ENCODE results near the gene CHST15.
A peak's percentile ranks its signal among the peaks of the same experiment; 100 is the strongest.

Gene CHST15

DNA sequence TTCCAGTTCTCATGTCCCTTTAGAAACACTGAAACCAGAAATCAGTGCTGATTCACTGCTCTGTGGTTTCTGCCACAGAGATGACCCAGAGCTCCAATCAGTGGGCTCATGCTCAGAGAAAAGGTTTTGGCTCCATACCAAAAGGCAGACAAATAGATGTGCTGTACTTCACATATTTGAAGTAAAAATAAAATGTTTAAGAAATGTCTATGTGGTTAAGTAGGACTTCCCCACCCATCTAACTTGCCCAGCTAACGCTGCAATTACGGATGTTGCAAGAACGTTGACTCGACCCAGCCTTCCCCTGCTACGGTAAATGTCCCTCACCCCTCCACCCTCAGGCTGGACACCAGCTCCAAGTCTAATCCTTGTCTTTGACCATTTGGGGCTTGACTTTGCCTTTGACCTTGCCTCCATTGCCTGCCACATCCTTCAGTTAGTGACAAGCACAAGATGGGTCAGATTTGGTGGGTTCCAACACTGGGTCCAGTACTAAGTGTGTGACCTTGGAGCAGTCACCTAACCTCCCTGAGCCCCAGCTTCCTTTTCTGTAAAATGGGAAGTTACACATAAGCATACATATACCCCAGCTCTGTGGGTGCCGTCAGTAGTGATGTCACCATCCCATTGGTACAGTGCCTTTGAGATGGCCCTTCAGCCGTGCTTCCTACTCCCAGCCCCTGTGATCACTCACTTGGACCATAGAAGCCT, 95.8 kb downstream of the CHST15 start:
- H3K4me1 ChIP-seq (ENCODE audit: control insufficient read depth, insufficient read depth, low read length): peaks cover 22% of the 10 kb centered on the region
- no peak overlapping the region for H3K9ac ChIP-seq (ENCODE audit: low read length)
- H3K9me3 ChIP-seq (ENCODE audit: control insufficient read depth, low read length): no peaks in the 10 kb centered on the region
- no peak overlapping the region for H3K4me3 ChIP-seq (ENCODE audit: low read length)
- peaks cover 22% of the 10 kb centered on the region for H3K27me3 ChIP-seq (ENCODE audit: control insufficient read depth, insufficient read depth, low read length)
- H3K36me3 ChIP-seq (ENCODE audit: control insufficient read depth, insufficient read depth, low read length): no peaks in the 10 kb centered on the region

DNA sequence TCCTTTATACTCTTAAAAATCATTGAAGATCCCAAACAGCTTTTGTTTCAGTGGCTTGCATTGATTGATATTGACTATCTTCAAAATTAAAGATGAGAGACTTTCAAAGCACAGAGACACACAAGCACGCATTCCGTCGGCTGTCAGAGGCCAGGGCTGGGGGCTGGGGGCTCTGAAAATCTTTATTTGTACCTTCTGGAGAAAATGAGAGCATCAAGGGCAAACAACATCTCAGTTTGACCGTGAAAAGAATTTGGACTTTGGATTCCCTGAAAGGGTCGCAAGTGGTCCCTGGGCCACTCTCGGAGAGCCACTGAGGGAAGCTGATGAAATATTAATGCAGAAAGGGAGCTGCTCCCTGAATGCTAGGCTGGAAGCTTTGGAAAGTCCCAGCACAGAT, 96.4 kb downstream of the CHST15 start:
- Histone ChIP-seq H3K9ac (ENCODE audit: low read length) (no peak overlapping the region), H3K4me1 (ENCODE audit: control insufficient read depth, insufficient read depth, low read length) (peaks cover 22% of the 10 kb centered on the region), H3K36me3 (ENCODE audit: control insufficient read depth, insufficient read depth, low read length) (no peaks in the 10 kb centered on the region), H3K9me3 (ENCODE audit: control insufficient read depth, low read length) (no peaks in the 10 kb centered on the region), H3K27me3 (ENCODE audit: control insufficient read depth, insufficient read depth, low read length) (peaks cover 25% of the 10 kb centered on the region), H3K4me3 (ENCODE audit: low read length) (no peak overlapping the region)

GRCh38 chr10:123996302-123996701, 97.1 kb downstream of the CHST15 start:
- Histone ChIP-seq H3K9ac (ENCODE audit: low read length) (no peak overlapping the region), H3K27me3 (ENCODE audit: control insufficient read depth, insufficient read depth, low read length) (peaks cover 31% of the 10 kb centered on the region), H3K4me1 (ENCODE audit: control insufficient read depth, insufficient read depth, low read length) (peaks cover 22% of the 10 kb centered on the region), H3K36me3 (ENCODE audit: control insufficient read depth, insufficient read depth, low read length) (no peaks in the 10 kb centered on the region), H3K9me3 (ENCODE audit: control insufficient read depth, low read length) (no peaks in the 10 kb centered on the region), H3K4me3 (ENCODE audit: low read length) (no peak overlapping the region)

DNA sequence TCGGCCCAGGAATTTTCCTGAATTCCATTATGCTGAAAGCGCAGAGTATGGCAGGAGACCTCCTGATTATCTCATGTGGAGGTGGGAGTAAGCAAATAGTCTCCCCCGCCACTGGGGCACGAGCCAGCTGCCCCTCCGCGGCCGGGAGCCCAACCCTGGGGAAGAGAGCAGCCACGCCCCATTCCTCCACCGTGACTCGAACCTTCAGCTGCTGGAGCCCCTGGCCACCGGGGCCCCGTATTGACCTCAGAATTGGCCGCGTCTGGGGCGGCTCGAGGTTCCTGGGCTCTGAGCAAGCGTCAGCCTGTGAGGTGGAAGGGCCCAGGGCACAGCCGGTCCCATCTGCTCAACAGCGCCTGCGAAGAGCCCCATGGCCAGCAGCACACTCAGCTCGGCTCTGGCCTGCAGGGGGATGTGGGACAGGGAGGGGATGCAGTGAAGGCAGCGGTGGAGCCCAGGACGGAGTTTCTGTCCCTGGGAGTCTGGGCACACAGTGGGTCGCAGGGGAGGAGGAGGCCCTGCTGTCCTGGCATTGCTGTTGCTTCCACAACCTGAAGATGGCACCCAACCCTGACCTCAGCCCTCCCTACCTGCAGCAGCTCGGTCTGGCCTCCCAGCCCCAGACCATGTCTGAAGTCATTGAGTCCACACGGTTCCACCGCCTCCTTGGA, 97.8 kb downstream of the CHST15 start:
- H3K36me3 ChIP-seq (ENCODE audit: control insufficient read depth, insufficient read depth, low read length): no peaks in the 10 kb centered on the region
- no peaks in the 10 kb centered on the region for H3K9me3 ChIP-seq (ENCODE audit: control insufficient read depth, low read length)
- no peak overlapping the region for H3K4me3 ChIP-seq (ENCODE audit: low read length)
- peaks cover 22% of the 10 kb centered on the region for H3K4me1 ChIP-seq (ENCODE audit: control insufficient read depth, insufficient read depth, low read length)
- peak overlapping the region; percentile 26 for H3K9ac ChIP-seq (ENCODE audit: low read length)
- peaks cover 38% of the 10 kb centered on the region for H3K27me3 ChIP-seq (ENCODE audit: control insufficient read depth, insufficient read depth, low read length)

- no peaks in the 10 kb centered on the region for H3K9me3 ChIP-seq (ENCODE audit: control insufficient read depth, low read length)
- no peaks in the 10 kb centered on the region for H3K36me3 ChIP-seq (ENCODE audit: control insufficient read depth, insufficient read depth, low read length)
- peaks cover 22% of the 10 kb centered on the region for H3K4me1 ChIP-seq (ENCODE audit: control insufficient read depth, insufficient read depth, low read length)
- peak overlapping the region; percentile 26 for H3K9ac ChIP-seq (ENCODE audit: low read length)
- peaks cover 43% of the 10 kb centered on the region for H3K27me3 ChIP-seq (ENCODE audit: control insufficient read depth, insufficient read depth, low read length)
- H3K4me3 ChIP-seq (ENCODE audit: low read length): no peak overlapping the region
Measured at GRCh38 chr10:123995082-123995460, 98.3 kb downstream of the CHST15 start.

DNA sequence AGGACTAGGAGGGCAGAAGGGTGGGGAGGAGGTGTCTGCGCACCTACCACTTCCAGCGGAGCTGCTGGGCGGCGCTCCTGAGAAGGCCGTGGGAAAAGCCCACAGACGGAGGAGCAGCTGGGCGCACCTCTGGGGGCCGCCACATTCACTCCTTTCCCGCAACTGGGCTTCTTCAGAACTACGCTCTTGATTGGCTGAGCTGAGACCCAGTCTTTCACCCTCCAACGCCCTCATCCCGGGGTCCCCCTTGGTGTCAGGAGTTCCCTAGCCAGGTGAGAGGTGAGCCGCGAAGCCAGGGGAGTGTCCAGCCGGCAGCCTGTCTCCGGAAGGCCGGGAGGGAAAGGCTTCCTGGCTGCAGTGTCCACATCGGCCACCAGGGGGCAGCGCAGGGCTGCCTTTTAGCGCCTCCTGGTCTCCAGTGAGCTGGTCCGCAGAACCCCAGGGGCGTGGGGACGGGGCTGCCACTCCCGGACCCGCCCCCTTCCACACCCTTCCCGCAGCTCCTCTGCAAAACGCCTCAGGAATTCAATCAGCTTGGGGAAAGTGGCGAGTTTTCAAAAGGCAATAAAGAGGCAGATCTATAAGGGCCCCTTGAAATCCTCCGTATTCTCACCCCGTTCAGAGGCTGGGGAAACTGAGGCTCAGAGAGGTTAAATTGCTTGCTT, 98.8 kb downstream of the CHST15 start:
- peaks cover 22% of the 10 kb centered on the region for H3K4me1 ChIP-seq (ENCODE audit: control insufficient read depth, insufficient read depth, low read length)
- peaks cover 44% of the 10 kb centered on the region for H3K27me3 ChIP-seq (ENCODE audit: control insufficient read depth, insufficient read depth, low read length)
- H3K36me3 ChIP-seq (ENCODE audit: control insufficient read depth, insufficient read depth, low read length): no peaks in the 10 kb centered on the region
- H3K9me3 ChIP-seq (ENCODE audit: control insufficient read depth, low read length): no peaks in the 10 kb centered on the region
- H3K9ac ChIP-seq (ENCODE audit: low read length): no peak overlapping the region
- H3K4me3 ChIP-seq (ENCODE audit: low read length): no peak overlapping the region

- H3K4me1 ChIP-seq (ENCODE audit: control insufficient read depth, insufficient read depth, low read length): peaks cover 22% of the 10 kb centered on the region
- H3K9me3 ChIP-seq (ENCODE audit: control insufficient read depth, low read length): no peaks in the 10 kb centered on the region
- no peak overlapping the region for H3K4me3 ChIP-seq (ENCODE audit: low read length)
- no peak overlapping the region for H3K9ac ChIP-seq (ENCODE audit: low read length)
- no peaks in the 10 kb centered on the region for H3K36me3 ChIP-seq (ENCODE audit: control insufficient read depth, insufficient read depth, low read length)
- H3K27me3 ChIP-seq (ENCODE audit: control insufficient read depth, insufficient read depth, low read length): peaks cover 44% of the 10 kb centered on the region
Measured at GRCh38 chr10:123993534-123994416, 99.6 kb downstream of the CHST15 start.

GRCh38 chr10:123991611-123992570, 101.5 kb downstream of the CHST15 start:
- Histone ChIP-seq H3K4me3 (ENCODE audit: low read length) (no peak overlapping the region), H3K4me1 (ENCODE audit: control insufficient read depth, insufficient read depth, low read length) (peaks cover 17% of the 10 kb centered on the region), H3K36me3 (ENCODE audit: control insufficient read depth, insufficient read depth, low read length) (no peaks in the 10 kb centered on the region), H3K27me3 (ENCODE audit: control insufficient read depth, insufficient read depth, low read length) (peaks cover 44% of the 10 kb centered on the region), H3K9me3 (ENCODE audit: control insufficient read depth, low read length) (no peaks in the 10 kb centered on the region), H3K9ac (ENCODE audit: low read length) (no peak overlapping the region)

- Histone ChIP-seq H3K27me3 (ENCODE audit: control insufficient read depth, insufficient read depth, low read length) (peaks cover 44% of the 10 kb centered on the region), H3K4me3 (ENCODE audit: low read length) (no peak overlapping the region), H3K9ac (ENCODE audit: low read length) (no peak overlapping the region), H3K9me3 (ENCODE audit: control insufficient read depth, low read length) (no peaks in the 10 kb centered on the region), H3K36me3 (ENCODE audit: control insufficient read depth, insufficient read depth, low read length) (no peaks in the 10 kb centered on the region), H3K4me1 (ENCODE audit: control insufficient read depth, insufficient read depth, low read length) (peaks cover 17% of the 10 kb centered on the region)
Measured at GRCh38 chr10:123990889-123991288, 102.5 kb downstream of the CHST15 start.

DNA sequence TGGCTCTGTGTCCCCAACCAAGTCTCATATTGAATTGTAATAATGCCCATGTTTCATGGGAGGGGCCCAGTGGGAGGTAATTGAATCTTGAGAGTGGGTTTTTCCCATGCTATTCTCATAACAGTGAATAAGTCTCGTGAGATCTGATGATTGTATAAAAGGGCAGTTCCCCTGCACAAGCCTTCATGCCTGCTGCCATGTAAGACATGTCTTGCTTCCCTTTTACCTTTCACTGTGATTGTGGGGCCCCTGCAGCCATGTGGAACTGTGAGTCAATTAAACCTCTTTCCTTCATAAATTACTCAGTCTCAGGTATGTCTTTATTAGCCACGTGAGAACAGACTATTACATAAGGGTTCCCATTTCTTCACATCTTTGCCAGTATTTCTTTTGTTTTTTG, 104.7 kb downstream of the CHST15 start:
- Histone ChIP-seq H3K36me3 (ENCODE audit: control insufficient read depth, insufficient read depth, low read length) (no peaks in the 10 kb centered on the region), H3K9me3 (ENCODE audit: control insufficient read depth, low read length) (no peaks in the 10 kb centered on the region), H3K4me3 (ENCODE audit: low read length) (no peak overlapping the region), H3K9ac (ENCODE audit: low read length) (no peak overlapping the region), H3K4me1 (ENCODE audit: control insufficient read depth, insufficient read depth, low read length) (no peaks in the 10 kb centered on the region), H3K27me3 (ENCODE audit: control insufficient read depth, insufficient read depth, low read length) (peaks cover 26% of the 10 kb centered on the region)

DNA sequence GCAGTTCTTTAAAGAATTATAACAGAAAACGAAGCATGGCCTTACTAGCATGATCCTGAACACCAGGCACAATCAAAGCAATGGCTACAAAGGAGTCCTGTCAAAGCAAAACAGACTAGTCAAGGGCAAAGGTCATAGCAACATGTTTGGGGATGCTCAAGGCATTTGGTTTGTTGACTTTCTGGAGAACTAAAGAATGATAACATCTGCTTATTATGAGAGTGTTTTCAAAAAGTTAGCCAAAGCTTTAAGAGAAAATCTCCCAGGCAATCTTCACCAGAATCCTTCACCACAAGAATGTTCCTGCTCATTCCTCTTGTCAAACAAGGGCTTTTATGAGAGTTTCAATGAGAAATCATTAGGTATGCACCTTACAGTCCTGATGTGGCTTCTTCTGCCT, 106.7 kb downstream of the CHST15 start:
- Histone ChIP-seq H3K4me3 (ENCODE audit: low read length) (no peak overlapping the region), H3K9me3 (ENCODE audit: control insufficient read depth, low read length) (no peaks in the 10 kb centered on the region), H3K4me1 (ENCODE audit: control insufficient read depth, insufficient read depth, low read length) (no peaks in the 10 kb centered on the region)

More for the DNA sequence above, 106.7 kb downstream of the CHST15 start:
- no peak overlapping the region for H3K9ac ChIP-seq (ENCODE audit: low read length)
- H3K36me3 ChIP-seq (ENCODE audit: control insufficient read depth, insufficient read depth, low read length): no peaks in the 10 kb centered on the region
- peaks cover 16% of the 10 kb centered on the region for H3K27me3 ChIP-seq (ENCODE audit: control insufficient read depth, insufficient read depth, low read length)
